ENCODE measurements around the gene KDM4D. TPM values are rescaled to one million over a fixed set of nuclear protein-coding genes. Genes with fewer than 3 reads are reported as not detected.

KDM4D gene
- total RNA-seq, 1 experiment from 2014 or later = 2.7 TPM

DNA sequence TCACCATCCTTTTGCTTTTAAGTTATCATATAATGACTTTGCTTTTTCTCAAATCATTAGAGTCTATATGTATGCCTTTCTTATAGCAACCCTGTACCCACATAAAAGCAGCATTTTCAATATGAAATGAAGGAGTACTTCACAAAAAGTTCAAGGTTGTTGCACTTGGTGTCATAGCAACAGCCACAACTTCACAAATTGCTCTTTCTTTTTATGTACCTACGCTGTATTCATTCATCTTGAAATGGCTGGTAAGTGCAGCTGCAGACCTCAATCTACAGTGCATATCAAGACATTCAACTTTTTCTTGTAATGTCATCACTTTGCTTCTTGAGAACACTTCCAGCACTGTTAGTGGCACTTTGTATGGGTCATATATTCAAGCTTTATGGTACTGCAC, 18.8 kb upstream of the KDM4D start:
- ChIA-PET CTCF (no interaction called here), POLR2A (ENCODE audit: unreplicated experiment) (no interaction called here)
- Histone ChIP-seq H3K4me3 (ENCODE audit: low read length) (no peak overlapping the region), H3F3A (ENCODE audit: low read length, unreplicated experiment) (no peaks in the 10 kb centered on the region), H3K9me3 (ENCODE audit: low read length) (no peaks in the 10 kb centered on the region), H4K20me1 (ENCODE audit: low read length) (no peaks in the 10 kb centered on the region), H3K27me3 (ENCODE audit: low read length) (no peaks in the 10 kb centered on the region), H3K9ac (ENCODE audit: low read length) (no peak overlapping the region), H3K4me1 (ENCODE audit: insufficient read depth, low read length) (no peaks in the 10 kb centered on the region), H3K36me3 (ENCODE audit: low read depth, low read length) (peaks cover 3% of the 10 kb centered on the region; the same call in 1 of the 2 replicates), H3K4me2 (ENCODE audit: low read length) (no peak overlapping the region), H3K9me2 (replicated peaks; ENCODE audit: low read length) (no peaks in the 10 kb centered on the region), H2AFZ (ENCODE audit: low read length) (no peak overlapping the region), H3K79me2 (ENCODE audit: low read length) (no peaks in the 10 kb centered on the region), H3K27ac (ENCODE audit: low read length) (no peak overlapping the region)
- ATAC-seq = no peak
- intact Hi-C loops (cut with micrococcal nuclease) = no loop called here
- BruUV-seq (replicated peaks) = no TSS peak
- no peak for DNase-seq
- TF ChIP-seq, protein P1, sequence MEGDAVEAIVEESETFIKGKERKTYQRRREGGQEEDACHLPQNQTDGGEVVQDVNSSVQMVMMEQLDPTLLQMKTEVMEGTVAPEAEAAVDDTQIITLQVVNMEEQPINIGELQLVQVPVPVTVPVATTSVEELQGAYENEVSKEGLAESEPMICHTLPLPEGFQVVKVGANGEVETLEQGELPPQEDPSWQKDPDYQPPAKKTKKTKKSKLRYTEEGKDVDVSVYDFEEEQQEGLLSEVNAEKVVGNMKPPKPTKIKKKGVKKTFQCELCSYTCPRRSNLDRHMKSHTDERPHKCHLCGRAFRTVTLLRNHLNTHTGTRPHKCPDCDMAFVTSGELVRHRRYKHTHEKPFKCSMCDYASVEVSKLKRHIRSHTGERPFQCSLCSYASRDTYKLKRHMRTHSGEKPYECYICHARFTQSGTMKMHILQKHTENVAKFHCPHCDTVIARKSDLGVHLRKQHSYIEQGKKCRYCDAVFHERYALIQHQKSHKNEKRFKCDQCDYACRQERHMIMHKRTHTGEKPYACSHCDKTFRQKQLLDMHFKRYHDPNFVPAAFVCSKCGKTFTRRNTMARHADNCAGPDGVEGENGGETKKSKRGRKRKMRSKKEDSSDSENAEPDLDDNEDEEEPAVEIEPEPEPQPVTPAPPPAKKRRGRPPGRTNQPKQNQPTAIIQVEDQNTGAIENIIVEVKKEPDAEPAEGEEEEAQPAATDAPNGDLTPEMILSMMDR (conservative IDR thresholded peaks at IDR 0.05; ENCODE audit: low read depth, low read length) = no peak
- TF ChIP-seq EZH2 (IDR thresholded peaks at IDR 0.05; ENCODE audit: low read length, unreplicated experiment) (no peak), EZH2phosphoT487 (IDR thresholded peaks at IDR 0.05; ENCODE audit: borderline replicate concordance, low read length) (no peak)

DNA sequence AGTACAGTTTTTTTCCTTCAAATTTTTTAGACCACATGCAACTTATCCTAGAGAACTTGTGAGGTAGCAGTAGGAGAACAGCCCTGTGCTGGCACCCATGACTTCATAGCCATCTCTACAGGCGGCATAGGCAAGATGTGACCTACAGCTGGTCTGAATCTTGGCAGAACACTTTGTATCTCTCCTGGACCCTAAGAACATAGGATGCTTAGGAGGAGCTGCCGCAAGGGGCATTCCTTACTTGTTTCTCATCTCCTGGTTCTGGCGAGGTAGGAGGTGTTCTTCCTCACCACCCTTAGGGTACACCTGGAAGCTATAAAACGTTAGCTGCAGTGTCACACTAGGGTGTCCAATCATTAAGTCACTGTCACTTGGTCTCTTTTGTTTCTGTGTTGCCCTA, 16.5 kb upstream of the KDM4D start:
- no peak overlapping the region for H3K4me2 ChIP-seq (ENCODE audit: low read length)
- intact Hi-C loops (cut with micrococcal nuclease) = no loop called here
- no peaks in the 10 kb centered on the region for H3K79me2 ChIP-seq (ENCODE audit: low read length)
- peak; percentile 16; the same call in 1 of the 2 replicates for ATAC-seq
- H3F3A ChIP-seq (ENCODE audit: low read length, unreplicated experiment) = no peaks in the 10 kb centered on the region
- no peak overlapping the region for H2AFZ ChIP-seq (ENCODE audit: low read length)
- no peak overlapping the region for H3K9ac ChIP-seq (ENCODE audit: low read length)
- no peak for DNase-seq
- no peaks in the 10 kb centered on the region for H3K27me3 ChIP-seq (ENCODE audit: low read length)
- ChIA-PET POLR2A (ENCODE audit: unreplicated experiment) (interaction anchor here (0.6 to 1.2 kb wide), 2 partner anchors 9 to 13 kb away, joined by 3 read pairs; no protein-coding TSS in a partner anchor), CTCF (no interaction called here)
- TF ChIP-seq EZH2 (IDR thresholded peaks at IDR 0.05; ENCODE audit: low read length, unreplicated experiment) (no peak), EZH2phosphoT487 (IDR thresholded peaks at IDR 0.05; ENCODE audit: borderline replicate concordance, low read length) (no peak)
- TF ChIP-seq, protein P1 (conservative IDR thresholded peaks at IDR 0.05; ENCODE audit: low read depth, low read length) = no peak
- BruUV-seq (replicated peaks) = no TSS peak
- H3K4me1 ChIP-seq (ENCODE audit: insufficient read depth, low read length) = no peaks in the 10 kb centered on the region
- H3K9me3 ChIP-seq (ENCODE audit: low read length) = no peaks in the 10 kb centered on the region
- H3K36me3 ChIP-seq (ENCODE audit: low read depth, low read length) = peaks cover 13% of the 10 kb centered on the region; the same call in 1 of the 2 replicates
- H4K20me1 ChIP-seq (ENCODE audit: low read length) = no peaks in the 10 kb centered on the region
- no peak overlapping the region for H3K27ac ChIP-seq (ENCODE audit: low read length)
- H3K9me2 ChIP-seq (replicated peaks; ENCODE audit: low read length) = no peaks in the 10 kb centered on the region
- H3K4me3 ChIP-seq (ENCODE audit: low read length) = no peak overlapping the region

DNA sequence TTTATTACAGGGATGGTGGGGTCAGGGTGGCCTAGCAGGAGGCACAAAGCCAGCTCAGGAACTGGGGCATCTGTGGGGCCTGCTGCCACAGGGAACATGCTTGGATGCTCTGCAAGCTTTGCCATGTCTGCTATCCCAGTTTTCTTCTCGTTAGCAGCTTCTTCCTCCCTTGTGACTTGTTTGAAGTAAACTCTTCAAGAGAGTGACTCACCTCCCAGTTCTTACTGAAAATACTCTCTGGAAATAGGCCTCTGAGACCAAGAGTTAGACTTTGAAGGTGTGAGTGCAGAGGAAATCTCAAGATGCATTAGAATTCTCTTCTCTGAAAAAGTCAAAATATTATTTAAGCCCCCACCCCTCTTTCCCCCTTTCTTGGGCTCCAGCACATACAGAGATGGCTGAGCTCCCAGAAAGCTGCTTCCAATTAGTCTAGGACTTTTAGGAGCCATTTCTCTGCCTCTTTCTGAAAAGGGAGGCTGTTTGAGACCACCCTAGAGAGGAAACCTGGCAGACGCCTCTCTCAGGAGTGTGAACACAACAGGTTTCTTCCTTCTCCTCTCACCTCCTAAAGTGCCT, 15.3 kb upstream of the KDM4D start:
- peaks cover 26% of the 10 kb centered on the region for H3K36me3 ChIP-seq (ENCODE audit: low read depth, low read length)
- no peak overlapping the region for H2AFZ ChIP-seq (ENCODE audit: low read length)
- TF ChIP-seq, protein P1 (conservative IDR thresholded peaks at IDR 0.05; ENCODE audit: low read depth, low read length) = no peak
- TF ChIP-seq EZH2 (IDR thresholded peaks at IDR 0.05; ENCODE audit: low read length, unreplicated experiment) (no peak), EZH2phosphoT487 (IDR thresholded peaks at IDR 0.05; ENCODE audit: borderline replicate concordance, low read length) (no peak)
- DNase-seq = peak; percentile 13
- H3K9me3 ChIP-seq (ENCODE audit: low read length) = no peaks in the 10 kb centered on the region
- no peak overlapping the region for H3K4me3 ChIP-seq (ENCODE audit: low read length)
- intact Hi-C loops (cut with micrococcal nuclease) = no loop called here
- no peaks in the 10 kb centered on the region for H3K27me3 ChIP-seq (ENCODE audit: low read length)
- H3K79me2 ChIP-seq (ENCODE audit: low read length) = no peaks in the 10 kb centered on the region
- H3K9me2 ChIP-seq (replicated peaks; ENCODE audit: low read length) = no peaks in the 10 kb centered on the region
- H3K4me1 ChIP-seq (ENCODE audit: insufficient read depth, low read length) = no peaks in the 10 kb centered on the region
- POLR2A ChIA-PET (ENCODE audit: unreplicated experiment) = interaction anchor here (0.8 kb wide), 1 partner anchor 15 kb away, joined by 3 read pairs; the partner anchor contains the start of gene CWC15
- no TSS peak for BruUV-seq (replicated peaks)
- H4K20me1 ChIP-seq (ENCODE audit: low read length) = no peaks in the 10 kb centered on the region
- H3K9ac ChIP-seq (ENCODE audit: low read length) = no peak overlapping the region
- ATAC-seq = peak; percentile 51; the same call in 1 of the 2 replicates
- H3K27ac ChIP-seq (ENCODE audit: low read length) = no peak overlapping the region
- no peak overlapping the region for H3K4me2 ChIP-seq (ENCODE audit: low read length)
- no peaks in the 10 kb centered on the region for H3F3A ChIP-seq (ENCODE audit: low read length, unreplicated experiment)
- CTCF ChIA-PET = no interaction called here

Data from PC-3 (cell line).